22Rv1 (cell line): ENCODE results near the gene TMEM132D.

Experiments
- H3K27ac ChIP-seq: fragments of 450-650 bp; 2 replicates; pipeline ENCODE4 v1.5.1; 2017
- ZFX ChIP-seq: fragments of 450-650 bp; IDR thresholded peaks from 2 replicates; pipeline ENCODE4 v1.6.1; 2017; ENCODE audit warnings: antibody characterized with exemption, borderline replicate concordance
- TF ChIP-seq, protein P1 (sequence below): fragments of 450-650 bp; IDR thresholded peaks from 2 replicates; pipeline ENCODE4 v1.5.1; 2017; ENCODE audit warnings: mild to moderate bottlenecking

TMEM132D gene

DNA sequence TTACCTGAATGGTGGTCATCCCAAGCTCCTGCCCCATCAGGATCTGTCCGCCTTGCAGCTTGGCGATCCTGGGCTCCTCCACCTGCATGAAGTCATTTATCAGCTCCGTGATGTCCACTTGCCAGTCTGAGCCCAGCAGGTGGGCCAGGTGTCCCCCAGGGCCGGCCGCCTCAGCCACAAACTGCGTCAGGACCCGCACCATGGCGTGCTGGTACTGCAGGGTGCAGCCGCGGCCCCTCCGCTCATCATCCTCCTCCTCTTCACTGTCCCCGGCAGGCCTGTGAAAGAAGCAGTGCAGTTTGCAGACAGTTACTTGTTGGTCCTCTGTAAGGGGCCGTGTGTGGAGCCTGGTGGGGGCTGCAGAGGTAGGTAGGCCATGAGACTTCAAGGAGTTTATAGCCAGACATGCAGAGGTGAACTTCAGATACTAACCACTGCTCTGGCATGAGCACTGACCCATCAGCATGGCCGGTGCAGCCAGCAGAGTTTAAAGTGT is 822.0 kb downstream of the TMEM132D start:
- H3K27ac ChIP-seq = no peak overlapping the region
- TF ChIP-seq ZFX = no peak
- TF ChIP-seq, protein P1, sequence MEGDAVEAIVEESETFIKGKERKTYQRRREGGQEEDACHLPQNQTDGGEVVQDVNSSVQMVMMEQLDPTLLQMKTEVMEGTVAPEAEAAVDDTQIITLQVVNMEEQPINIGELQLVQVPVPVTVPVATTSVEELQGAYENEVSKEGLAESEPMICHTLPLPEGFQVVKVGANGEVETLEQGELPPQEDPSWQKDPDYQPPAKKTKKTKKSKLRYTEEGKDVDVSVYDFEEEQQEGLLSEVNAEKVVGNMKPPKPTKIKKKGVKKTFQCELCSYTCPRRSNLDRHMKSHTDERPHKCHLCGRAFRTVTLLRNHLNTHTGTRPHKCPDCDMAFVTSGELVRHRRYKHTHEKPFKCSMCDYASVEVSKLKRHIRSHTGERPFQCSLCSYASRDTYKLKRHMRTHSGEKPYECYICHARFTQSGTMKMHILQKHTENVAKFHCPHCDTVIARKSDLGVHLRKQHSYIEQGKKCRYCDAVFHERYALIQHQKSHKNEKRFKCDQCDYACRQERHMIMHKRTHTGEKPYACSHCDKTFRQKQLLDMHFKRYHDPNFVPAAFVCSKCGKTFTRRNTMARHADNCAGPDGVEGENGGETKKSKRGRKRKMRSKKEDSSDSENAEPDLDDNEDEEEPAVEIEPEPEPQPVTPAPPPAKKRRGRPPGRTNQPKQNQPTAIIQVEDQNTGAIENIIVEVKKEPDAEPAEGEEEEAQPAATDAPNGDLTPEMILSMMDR = no peak

GRCh38 chr12:129080821-129081220 is 823.0 kb downstream of the TMEM132D start:
- H3K27ac ChIP-seq = no peak overlapping the region
- TF ChIP-seq, protein P1 = no peak
- TF ChIP-seq ZFX = no peak

- H3K27ac ChIP-seq = no peak overlapping the region
- no peak for TF ChIP-seq ZFX
- TF ChIP-seq, protein P1 = no peak
Observed at GRCh38 chr12:129080391-129080790, 823.4 kb downstream of the TMEM132D start.

DNA sequence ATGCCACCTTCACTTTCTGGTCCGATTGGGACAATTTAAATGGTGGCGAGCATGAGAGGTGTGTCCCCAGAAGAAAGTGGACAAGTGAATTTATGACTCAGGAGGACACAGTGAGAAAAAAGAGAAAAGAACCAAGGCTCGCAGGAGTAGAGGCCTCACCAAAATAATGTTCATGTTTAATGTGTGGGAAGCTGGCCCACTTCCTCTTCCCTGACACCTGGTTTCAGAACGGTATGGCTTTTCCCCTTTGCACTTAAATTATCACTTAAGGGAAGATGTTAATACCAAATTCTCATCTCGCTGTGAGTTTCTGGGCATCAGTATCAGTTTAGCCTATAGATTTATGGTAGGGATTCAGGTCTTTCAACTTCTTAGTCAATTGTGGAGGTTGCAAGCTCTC is 824.1 kb downstream of the TMEM132D start:
- no peak overlapping the region for H3K27ac ChIP-seq
- TF ChIP-seq, protein P1 = no peak
- TF ChIP-seq ZFX = no peak

GRCh38 chr12:129076441-129077320 is 827.1 kb downstream of the TMEM132D start:
- TF ChIP-seq ZFX = no peak
- TF ChIP-seq, protein P1 = no peak
- no peak overlapping the region for H3K27ac ChIP-seq

DNA sequence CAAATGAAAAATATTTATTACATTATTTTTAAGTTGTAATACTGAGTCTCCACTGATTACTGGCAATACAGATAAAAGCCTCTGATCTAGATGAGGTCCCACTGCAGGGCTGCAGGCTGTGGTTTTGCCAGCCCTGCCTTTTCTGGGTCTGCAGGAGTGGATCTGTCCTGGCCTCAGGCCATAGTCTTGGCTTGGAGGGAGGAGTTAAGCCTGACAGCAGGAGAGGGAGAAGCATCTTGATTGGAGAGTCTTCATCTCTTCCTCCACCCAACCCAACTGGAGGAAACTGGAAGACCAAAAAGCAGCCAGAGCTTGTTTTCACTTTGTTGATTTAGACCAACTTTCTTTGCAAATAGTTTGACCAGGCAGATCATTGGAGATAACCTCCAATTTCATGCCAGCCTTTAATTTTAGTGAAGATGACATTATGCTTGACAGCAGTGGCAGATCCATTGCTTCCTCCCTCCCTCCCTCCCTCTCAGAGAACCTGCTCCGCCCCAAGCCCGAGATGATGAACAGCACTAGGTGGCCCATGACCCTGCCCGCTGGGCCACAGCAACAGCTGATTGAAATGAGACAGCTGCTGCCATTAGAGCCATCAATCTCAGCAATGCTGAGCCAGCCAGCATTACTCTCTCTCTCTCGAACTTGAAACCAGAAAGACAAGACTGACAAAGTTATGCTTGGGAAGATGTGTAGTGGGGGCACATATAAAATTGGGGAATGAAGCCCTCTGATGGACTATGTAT is 828.2 kb downstream of the TMEM132D start:
- H3K27ac ChIP-seq = no peak overlapping the region
- TF ChIP-seq ZFX = no peak

DNA sequence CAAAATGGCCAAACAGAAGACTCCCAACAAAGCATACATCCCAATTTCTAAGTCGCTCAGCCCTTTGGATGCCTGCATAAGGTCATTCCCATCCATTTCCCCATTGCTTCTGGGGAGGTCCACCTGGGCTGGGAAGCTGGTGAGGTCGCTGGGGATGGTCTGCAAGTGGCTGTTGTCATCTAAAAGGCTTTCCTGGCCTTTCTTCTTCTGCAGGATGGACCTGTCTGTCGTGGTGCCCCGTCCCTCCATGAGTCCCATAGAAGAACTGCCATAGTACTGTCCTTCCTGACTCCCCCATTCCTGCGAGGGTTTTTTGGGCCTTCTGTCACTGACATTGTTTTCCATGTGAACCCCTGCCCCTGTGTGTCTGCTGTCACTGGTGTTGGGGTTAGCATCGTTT is 829.4 kb downstream of the TMEM132D start:
- no peak overlapping the region for H3K27ac ChIP-seq
- TF ChIP-seq, protein P1 = no peak
- TF ChIP-seq ZFX = no peak
